ENCODE results near the gene SLC29A2. TPM values are rescaled to one million over a fixed set of nuclear protein-coding genes. Genes with fewer than 3 reads are reported as not detected.

Gene SLC29A2
- total RNA-seq, 1 experiment from 2014 or later, result 39.7 TPM

GRCh38 chr11:66331542-66332370 is 39.8 kb downstream of the SLC29A2 start (continued):
- no peak for TF ChIP-seq CTCF (IDR thresholded peaks at IDR 0.05 in 2 of 3, conservative IDR thresholded peaks at IDR 0.05 in 1 of 3; ENCODE audit: borderline replicate concordance in 1 of 3, insufficient read depth in 1 of 3, low read depth in 2 of 3, low read length in 2 of 3)
- TF ChIP-seq EGR1 (IDR thresholded peaks at IDR 0.05; ENCODE audit: low read depth), result no peak

GRCh38 chr11:66330931-66331330 is 40.6 kb downstream of the SLC29A2 start:
- H3K4me1 ChIP-seq (ENCODE audit: control insufficient read depth in 1 of 2, insufficient read depth in 2 of 2, low read length in 2 of 2), result peaks cover 17 to 52% of the 10 kb centered on the region in 2 experiments
- H2AFZ ChIP-seq (ENCODE audit: low read depth, low read length, poor library complexity, severe bottlenecking), result no peak overlapping the region
- DNase-seq (ENCODE audit: low read depth, low spot score) (no peak), ATAC-seq (no peak)
- H3K4me3 ChIP-seq (replicated peaks in 1 of 2; ENCODE audit: low read depth in 1 of 2, low read length in 2 of 2), result no peak overlapping the region
- no peaks in the 10 kb centered on the region for H3K27me3 ChIP-seq (ENCODE audit: insufficient read depth, low read length)
- no peak overlapping the region for H3K27ac ChIP-seq (ENCODE audit: low read depth, low read length)
- no peaks in the 10 kb centered on the region for H3K9me2 ChIP-seq (ENCODE audit: insufficient read depth)
- H3K9me3 ChIP-seq (ENCODE audit: control insufficient read depth in 1 of 2, insufficient read depth in 1 of 2, low read depth in 1 of 2, low read length in 2 of 2), result no peaks in the 10 kb centered on the region
- ChIA-PET CTCF (interaction anchor here (3.7 kb wide), 1 partner anchor 19 kb away, joined by 42 read pairs; no protein-coding TSS in a partner anchor), POLR2A (interaction anchor here (1.0 kb wide), 1 partner anchor 18 kb away, joined by 4 read pairs; no protein-coding TSS in a partner anchor), RAD21 (ENCODE audit: low non-redundant PET in 1 of 2, low total read pairs in 2 of 2, uncharacterized antibody in 2 of 2, unreplicated experiment in 2 of 2) (no interaction called here)
- no peak overlapping the region for H3K4me2 ChIP-seq (ENCODE audit: low read length)
- TF ChIP-seq EGR1 (IDR thresholded peaks at IDR 0.05; ENCODE audit: low read depth), result no peak
- intact Hi-C loops (cut with micrococcal nuclease), result no loop called here
- peaks cover 13% of the 10 kb centered on the region; the same call in 1 of the 2 replicates for H3K79me2 ChIP-seq (ENCODE audit: insufficient read depth, low read length)
- H3K36me3 ChIP-seq (ENCODE audit: control insufficient read depth in 1 of 2, insufficient read depth in 2 of 2, low read length in 2 of 2), result peaks cover 3 to 16% of the 10 kb centered on the region in 2 experiments; a peak in 3 of 4 replicates
- no peak overlapping the region for H3K9ac ChIP-seq (ENCODE audit: low read length)
- H4K20me1 ChIP-seq (ENCODE audit: insufficient read depth), result no peaks in the 10 kb centered on the region
- no TSS peak for BruUV-seq (replicated peaks)

Data from HCT116 (cell line).